SU-DHL-6 (cell line): ENCODE data around the gene PLEKHA5.
"Not testable (repeated sequence)": the region's sequence is repeated elsewhere in the genome, so short reads cannot be mapped to it uniquely, and the experiment has no call there.

Experiments
- H2AFZ ChIP-seq: fragments of 200-600 bp; sonication (generic); 2 replicates; pipeline ENCODE4 v1.6.1; 2014; ENCODE audit warnings: low read depth, mild to moderate bottlenecking, moderate library complexity, mixed read lengths, antibody characterized with exemption, low read length; ENCODE audit not compliant: severe bottlenecking
- H3F3A ChIP-seq: fragments of 200-600 bp; shearing (Covaris generic); 2 replicates; pipeline ENCODE4 v1.6.0; 2016; ENCODE audit warnings: antibody characterized with exemption, mild to moderate bottlenecking; ENCODE audit not compliant: insufficient read depth
- H3K27ac ChIP-seq: fragments of 200-600 bp; sonication (generic); 2 replicates; pipeline ENCODE4 v1.5.1; 2016; ENCODE audit warnings: low read depth, mild to moderate bottlenecking, low read length, moderate library complexity, mixed read lengths
- H3K27me3 ChIP-seq: fragments of 200-600 bp; sonication (generic), shearing (Covaris generic); 2 replicates; pipeline ENCODE4 v1.6.0; 2014; ENCODE audit warnings: mild to moderate bottlenecking, low read length
- H3K36me3 ChIP-seq: fragments of 200-600 bp; sonication (generic); 2 replicates; pipeline ENCODE4 v1.6.1; 2014; ENCODE audit warnings: mild to moderate bottlenecking, low read length, mixed read lengths
- H3K4me2 ChIP-seq: fragments of 300-600, 200-600 bp; shearing (Covaris generic), sonication (generic); 2 replicates; pipeline ENCODE4 v1.6.0; 2014; ENCODE audit warnings: low read length, low read depth, mild to moderate bottlenecking; ENCODE audit not compliant: poor library complexity, severe bottlenecking
- H3K4me3 ChIP-seq: fragments of 200-600 bp; sonication (generic); 2 replicates; pipeline ENCODE4 v1.5.1; 2014; ENCODE audit warnings: antibody characterized with exemption, low read length, mild to moderate bottlenecking, mixed read lengths; ENCODE audit not compliant: insufficient read depth, poor library complexity, severe bottlenecking
- H3K79me2 ChIP-seq: fragments of 200-600 bp; sonication (generic); 2 replicates; pipeline ENCODE4 v1.6.1; 2014; ENCODE audit warnings: mild to moderate bottlenecking, low read length, moderate library complexity; ENCODE audit not compliant: insufficient read depth
- H3K9ac ChIP-seq: fragments of 200-600 bp; sonication (generic); 2 replicates; pipeline ENCODE4 v1.7.0; 2014; ENCODE audit warnings: mild to moderate bottlenecking, low read length
- H3K9me2 ChIP-seq: fragments of 200-600 bp; sonication (generic); replicated peaks from 2 replicates; pipeline ENCODE4 v1.6.1; 2014; ENCODE audit warnings: low read length; ENCODE audit not compliant: insufficient read depth
- H3K9me3 ChIP-seq: fragments of 200-600 bp; sonication (generic); 2 replicates; pipeline ENCODE4 v1.6.1; 2014; ENCODE audit warnings: low read length, mixed read lengths; ENCODE audit not compliant: insufficient read depth
- H4K20me1 ChIP-seq: fragments of 200-600 bp; sonication (generic); 2 replicates; pipeline ENCODE4 v1.6.1; 2014; ENCODE audit warnings: low read depth, mild to moderate bottlenecking, antibody characterized with exemption, low read length, moderate library complexity, mixed read lengths
- CTCF ChIP-seq: fragments of 200-600 bp; sonication (generic); IDR thresholded peaks from one replicate; pipeline ENCODE4 v1.5.1; 2017; ENCODE audit warnings: antibody characterized with exemption, mild to moderate bottlenecking, low read length, moderate library complexity; ENCODE audit not compliant: insufficient read depth, poor library complexity, severe bottlenecking
- EZH2phosphoT487 ChIP-seq: fragments of 200-600 bp; sonication (generic), shearing (Covaris generic); conservative IDR thresholded peaks from 2 replicates; pipeline ENCODE4 v1.6.1; 2018; ENCODE audit warnings: mild to moderate bottlenecking, antibody characterized with exemption, low read length, moderate library complexity, mixed read lengths

Gene PLEKHA5

GRCh38 chr12:19397534-19397933 is 268.0 kb downstream of the PLEKHA5 start:
- no peak overlapping the region for H3K9ac ChIP-seq
- H3K4me3 ChIP-seq: no peak overlapping the region
- H3F3A ChIP-seq: no peaks in the 10 kb centered on the region
- no peaks in the 10 kb centered on the region for H3K9me2 ChIP-seq
- no peaks in the 10 kb centered on the region for H3K9me3 ChIP-seq
- H4K20me1 ChIP-seq: no peaks in the 10 kb centered on the region
- no peak overlapping the region for H3K27ac ChIP-seq
- TF ChIP-seq CTCF: no peak
- no peak for TF ChIP-seq EZH2phosphoT487
- H3K27me3 ChIP-seq: no peaks in the 10 kb centered on the region
- no peaks in the 10 kb centered on the region for H3K79me2 ChIP-seq
- H3K4me2 ChIP-seq: no peak overlapping the region
- no peaks in the 10 kb centered on the region for H3K36me3 ChIP-seq
- no peak overlapping the region for H2AFZ ChIP-seq

GRCh38 chr12:19398376-19399363 is 269.1 kb downstream of the PLEKHA5 start:
- Histone ChIP-seq H2AFZ (no peak overlapping the region), H3K27ac (no peak overlapping the region), H4K20me1 (no peaks in the 10 kb centered on the region), H3K4me2 (no peak overlapping the region), H3K36me3 (no peaks in the 10 kb centered on the region), H3K9ac (no peak overlapping the region), H3K79me2 (no peaks in the 10 kb centered on the region), H3K9me2 (no peaks in the 10 kb centered on the region), H3K27me3 (no peaks in the 10 kb centered on the region), H3K4me3 (no peak overlapping the region), H3F3A (no peaks in the 10 kb centered on the region), H3K9me3 (no peaks in the 10 kb centered on the region)
- no peak for TF ChIP-seq CTCF
- TF ChIP-seq EZH2phosphoT487: no peak

- not testable (repeated sequence) for H3K27me3 ChIP-seq, H3K4me2 ChIP-seq, H3K79me2 ChIP-seq, H3K4me3 ChIP-seq, H3K36me3 ChIP-seq, H3K27ac ChIP-seq, H3K9me2 ChIP-seq, H4K20me1 ChIP-seq, H3K9ac ChIP-seq, H3F3A ChIP-seq, H3K9me3 ChIP-seq, H2AFZ ChIP-seq
These were observed 271.2 kb downstream of the PLEKHA5 start for GRCh38 chr12:19400649-19401285.

GRCh38 chr12:19402211-19402610 is 272.7 kb downstream of the PLEKHA5 start:
- no peaks in the 10 kb centered on the region for H3K9me2 ChIP-seq
- no peak overlapping the region for H3K4me3 ChIP-seq
- H4K20me1 ChIP-seq: no peaks in the 10 kb centered on the region
- TF ChIP-seq EZH2phosphoT487 (no peak), CTCF (no peak)
- no peaks in the 10 kb centered on the region for H3K36me3 ChIP-seq
- no peak overlapping the region for H3K9ac ChIP-seq
- no peaks in the 10 kb centered on the region for H3F3A ChIP-seq
- H3K27me3 ChIP-seq: no peaks in the 10 kb centered on the region
- H2AFZ ChIP-seq: no peak overlapping the region
- no peaks in the 10 kb centered on the region for H3K9me3 ChIP-seq
- H3K27ac ChIP-seq: no peak overlapping the region
- H3K79me2 ChIP-seq: no peaks in the 10 kb centered on the region
- H3K4me2 ChIP-seq: no peak overlapping the region
